Transverse colon (tissue), 3 donors: Measurements from ENCODE around the gene AJAP1.

Experiments used
- EP300 ChIP-seq: sonication (generic); formaldehyde crosslinking; IDR thresholded peaks from one replicate; pipeline ENCODE4 v1.6.1; 2017; ENCODE audit warnings: antibody characterized with exemption, low read depth
- POLR2A ChIP-seq: fragments of 450-650 bp; IDR thresholded peaks from one replicate; pipeline ENCODE4 v1.6.1; 2016; ENCODE audit warnings: antibody characterized with exemption, mild to moderate bottlenecking, moderate library complexity
- TF ChIP-seq, protein P1 (sequence below), 5 experiments: fragments of 200-600 bp in 3 of 5; fragments of 450-650 bp in 2 of 5; sonication (generic) in 3 of 5; IDR thresholded peaks; 1 replicate in 2 of 5; 2 replicates in 3 of 5; pipeline ENCODE4 v1.5.1; 2016 to 2017; ENCODE audit warnings: antibody characterized with exemption in 5 of 5, inconsistent platforms in 3 of 5, mild to moderate bottlenecking in 2 of 5, moderate library complexity in 1 of 5

DNA sequence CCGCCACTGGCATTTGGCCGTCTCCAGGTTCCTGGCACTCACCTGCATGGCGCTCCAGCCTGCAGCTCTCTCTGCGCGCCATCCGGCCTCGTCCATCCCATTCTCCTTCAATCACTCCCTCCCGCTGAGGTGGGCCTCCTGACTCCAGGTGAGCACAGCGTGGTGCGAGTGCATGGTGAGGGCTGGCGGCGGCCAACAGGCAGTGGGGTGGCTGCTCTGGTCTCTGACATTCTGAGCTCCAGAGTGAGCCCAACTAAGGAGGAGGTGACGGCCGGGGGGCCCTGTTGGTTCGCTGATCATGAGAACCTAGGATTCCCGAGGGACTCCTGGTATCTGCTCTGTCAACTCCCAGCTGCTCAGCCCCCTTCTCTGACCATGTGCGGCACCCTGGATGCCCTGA is 130.4 kb downstream of the AJAP1 start:
- TF ChIP-seq POLR2A (no peak), EP300 (no peak)
- TF ChIP-seq, protein P1, sequence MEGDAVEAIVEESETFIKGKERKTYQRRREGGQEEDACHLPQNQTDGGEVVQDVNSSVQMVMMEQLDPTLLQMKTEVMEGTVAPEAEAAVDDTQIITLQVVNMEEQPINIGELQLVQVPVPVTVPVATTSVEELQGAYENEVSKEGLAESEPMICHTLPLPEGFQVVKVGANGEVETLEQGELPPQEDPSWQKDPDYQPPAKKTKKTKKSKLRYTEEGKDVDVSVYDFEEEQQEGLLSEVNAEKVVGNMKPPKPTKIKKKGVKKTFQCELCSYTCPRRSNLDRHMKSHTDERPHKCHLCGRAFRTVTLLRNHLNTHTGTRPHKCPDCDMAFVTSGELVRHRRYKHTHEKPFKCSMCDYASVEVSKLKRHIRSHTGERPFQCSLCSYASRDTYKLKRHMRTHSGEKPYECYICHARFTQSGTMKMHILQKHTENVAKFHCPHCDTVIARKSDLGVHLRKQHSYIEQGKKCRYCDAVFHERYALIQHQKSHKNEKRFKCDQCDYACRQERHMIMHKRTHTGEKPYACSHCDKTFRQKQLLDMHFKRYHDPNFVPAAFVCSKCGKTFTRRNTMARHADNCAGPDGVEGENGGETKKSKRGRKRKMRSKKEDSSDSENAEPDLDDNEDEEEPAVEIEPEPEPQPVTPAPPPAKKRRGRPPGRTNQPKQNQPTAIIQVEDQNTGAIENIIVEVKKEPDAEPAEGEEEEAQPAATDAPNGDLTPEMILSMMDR (IDR thresholded peaks at IDR 0.05): no peak
